WTC11 (cell line): ENCODE data around the gene JAGN1. TPM values are rescaled to one million over a fixed set of nuclear protein-coding genes. Genes with fewer than 3 reads are reported as not detected.
"Not testable (repeated sequence)": the region's sequence is repeated elsewhere in the genome, so short reads cannot be mapped to it uniquely, and the experiment has no call there.

Experiments used
- ATAC-seq: fragments of 200-7000 bp; cut with Tn5 transposase; 2 replicates; pipeline ENCODE4 v1.10.0; 2021; ENCODE audit warnings: mild to moderate bottlenecking, moderate library complexity
- CTCF ChIA-PET: fragments of 300-600 bp; sonication (Branson Sonifier 250); formaldehyde crosslinking; loops from one replicate; lab custom pipeline; 2021; ENCODE audit warnings: antibody characterized with exemption; lab: Charles Lee
- POLR2A ChIA-PET: fragments of 350-600 bp; sonication (Branson Sonifier 250); formaldehyde crosslinking; loops from one replicate; lab custom pipeline; 2021; ENCODE audit warnings: antibody characterized with exemption; lab: Charles Lee
- DNase-seq: peaks from one replicate; pipeline ENCODE4 v3.0.0; 2021; ENCODE audit warnings: low spot score
- H3K27ac Mint-ChIP-seq: 2 replicates; pipeline ENCODE4 v1.8.0; 2021; ENCODE audit warnings: mixed read lengths
- H3K27me3 Mint-ChIP-seq: 2 replicates; pipeline ENCODE4 v1.8.0; 2021; ENCODE audit warnings: low read depth, mild to moderate bottlenecking, moderate library complexity, mixed read lengths
- H3K36me3 Mint-ChIP-seq: 2 replicates; pipeline ENCODE4 v1.8.0; 2021; ENCODE audit warnings: mixed read lengths
- H3K4me1 Mint-ChIP-seq: 2 replicates; pipeline ENCODE4 v1.8.0; 2022; ENCODE audit warnings: mixed read lengths
- H3K4me3 Mint-ChIP-seq: 2 replicates; pipeline ENCODE4 v1.8.0; 2021; ENCODE audit warnings: mild to moderate bottlenecking, moderate library complexity, mixed read lengths
- H3K9me3 Mint-ChIP-seq: 2 replicates; pipeline ENCODE4 v1.8.0; 2021; ENCODE audit warnings: mixed read lengths
- ATF1 ChIP-seq: sonication (generic); formaldehyde crosslinking; IDR thresholded peaks from 2 replicates; pipeline ENCODE4 v1.8.1; 2023; ENCODE audit warnings: mild to moderate bottlenecking, moderate library complexity, missing genetic modification reagents
- JAZF1 ChIP-seq: fragments of 250-450 bp; sonication (Bioruptor Pico); IDR thresholded peaks from 2 replicates; pipeline ENCODE4 v1.9.0; 2021; ENCODE audit warnings: moderate library complexity, mild to moderate bottlenecking, inconsistent platforms
- NR2C2 ChIP-seq: sonication (generic); formaldehyde crosslinking; IDR thresholded peaks from 2 replicates; pipeline ENCODE4 v1.8.0; 2022; ENCODE audit warnings: mild to moderate bottlenecking, missing genetic modification reagents
- NR3C1 ChIP-seq: sonication (generic); formaldehyde crosslinking; conservative IDR thresholded peaks from 2 replicates; pipeline ENCODE4 v1.8.1; 2023; ENCODE audit warnings: low read depth, mild to moderate bottlenecking, missing genetic modification reagents
- TEAD1 ChIP-seq: sonication (generic); formaldehyde crosslinking; IDR thresholded peaks from 2 replicates; pipeline ENCODE4 v1.8.0; 2022; ENCODE audit warnings: mild to moderate bottlenecking, missing genetic modification reagents
- ZNF121 ChIP-seq: sonication (generic); formaldehyde crosslinking; IDR thresholded peaks from 2 replicates; pipeline ENCODE4 v1.8.0; 2023; ENCODE audit warnings: missing genetic modification reagents
- ZNF317 ChIP-seq: sonication (generic); formaldehyde crosslinking; IDR thresholded peaks from 2 replicates; pipeline ENCODE4 v1.8.1; 2023; ENCODE audit warnings: low read depth, mild to moderate bottlenecking, moderate library complexity, missing genetic modification reagents, borderline replicate concordance
- ZNF671 ChIP-seq: fragments of 250-450 bp; sonication (Bioruptor Pico); IDR thresholded peaks from 2 replicates; pipeline ENCODE4 v1.8.0; 2021; ENCODE audit warnings: mild to moderate bottlenecking
- total RNA-seq: library from RNA; stranded (reverse); gene quantifications from 3 replicates; pipeline ENCODE4 v1.2.3, GENCODE V29; 2021
- TF ChIP-seq, protein P1 (sequence below): sonication (generic); formaldehyde crosslinking; IDR thresholded peaks from 2 replicates; pipeline ENCODE4 v1.8.0; 2022; ENCODE audit warnings: mild to moderate bottlenecking, missing genetic modification reagents
- TF ChIP-seq, protein P2 (sequence below): fragments of 200-600 bp; IDR thresholded peaks from 2 replicates; pipeline ENCODE4 v1.8.0; 2022; ENCODE audit warnings: antibody characterized with exemption
- TF ChIP-seq, protein P3 (sequence below): sonication (generic); formaldehyde crosslinking; IDR thresholded peaks from 2 replicates; pipeline ENCODE4 v1.8.1; 2023; ENCODE audit warnings: mild to moderate bottlenecking, missing genetic modification reagents, borderline replicate concordance
- TF ChIP-seq, protein P4 (sequence below): fragments of 250-450 bp; sonication (Bioruptor Pico); IDR thresholded peaks from 2 replicates; pipeline ENCODE4 v1.9.0; 2021; ENCODE audit warnings: mild to moderate bottlenecking

Gene JAGN1
- total RNA-seq, 1 experiment from 2014 or later, result 25.6 TPM

DNA sequence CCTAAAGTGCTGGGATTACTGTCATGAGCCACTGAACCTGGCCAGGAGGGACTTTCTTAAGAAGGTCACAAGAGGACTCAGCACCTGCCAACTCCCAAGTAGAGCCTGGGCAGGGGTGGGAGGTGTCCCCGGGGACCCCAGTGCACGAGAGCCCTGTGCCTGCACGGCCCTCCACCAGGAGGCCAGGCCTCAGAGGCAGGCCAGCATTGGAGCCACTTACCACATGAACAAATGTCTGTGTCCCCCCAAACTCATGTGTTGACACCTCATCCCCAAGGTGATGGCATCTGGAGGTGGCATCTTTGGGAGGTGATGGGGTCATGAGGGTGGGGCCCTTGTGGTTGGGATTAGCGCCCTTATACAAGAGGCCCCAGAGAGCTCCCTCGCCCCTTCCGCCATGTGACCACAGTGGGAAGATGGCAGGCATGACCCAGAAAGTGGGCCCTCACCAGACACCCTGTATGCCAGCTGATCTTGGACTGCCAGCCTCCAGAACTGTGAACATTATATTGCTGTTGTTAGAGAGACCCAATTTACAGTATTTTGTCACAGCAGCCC lies 43.4 kb upstream of the JAGN1 start:
- H3K4me1 Mint-ChIP-seq, result peaks cover 9% of the 10 kb centered on the region
- DNase-seq (no peak), ATAC-seq (no peak)
- peaks cover 6% of the 10 kb centered on the region for H3K36me3 Mint-ChIP-seq
- H3K27me3 Mint-ChIP-seq, result no peaks in the 10 kb centered on the region
- no peak overlapping the region for H3K4me3 Mint-ChIP-seq
- H3K27ac Mint-ChIP-seq, result no peak overlapping the region
- TF ChIP-seq, protein P1, sequence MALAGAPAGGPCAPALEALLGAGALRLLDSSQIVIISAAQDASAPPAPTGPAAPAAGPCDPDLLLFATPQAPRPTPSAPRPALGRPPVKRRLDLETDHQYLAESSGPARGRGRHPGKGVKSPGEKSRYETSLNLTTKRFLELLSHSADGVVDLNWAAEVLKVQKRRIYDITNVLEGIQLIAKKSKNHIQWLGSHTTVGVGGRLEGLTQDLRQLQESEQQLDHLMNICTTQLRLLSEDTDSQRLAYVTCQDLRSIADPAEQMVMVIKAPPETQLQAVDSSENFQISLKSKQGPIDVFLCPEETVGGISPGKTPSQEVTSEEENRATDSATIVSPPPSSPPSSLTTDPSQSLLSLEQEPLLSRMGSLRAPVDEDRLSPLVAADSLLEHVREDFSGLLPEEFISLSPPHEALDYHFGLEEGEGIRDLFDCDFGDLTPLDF, result no peak
- TF ChIP-seq JAZF1 (CRISPR knock-in tag), result no peak
- TF ChIP-seq, protein P2, sequence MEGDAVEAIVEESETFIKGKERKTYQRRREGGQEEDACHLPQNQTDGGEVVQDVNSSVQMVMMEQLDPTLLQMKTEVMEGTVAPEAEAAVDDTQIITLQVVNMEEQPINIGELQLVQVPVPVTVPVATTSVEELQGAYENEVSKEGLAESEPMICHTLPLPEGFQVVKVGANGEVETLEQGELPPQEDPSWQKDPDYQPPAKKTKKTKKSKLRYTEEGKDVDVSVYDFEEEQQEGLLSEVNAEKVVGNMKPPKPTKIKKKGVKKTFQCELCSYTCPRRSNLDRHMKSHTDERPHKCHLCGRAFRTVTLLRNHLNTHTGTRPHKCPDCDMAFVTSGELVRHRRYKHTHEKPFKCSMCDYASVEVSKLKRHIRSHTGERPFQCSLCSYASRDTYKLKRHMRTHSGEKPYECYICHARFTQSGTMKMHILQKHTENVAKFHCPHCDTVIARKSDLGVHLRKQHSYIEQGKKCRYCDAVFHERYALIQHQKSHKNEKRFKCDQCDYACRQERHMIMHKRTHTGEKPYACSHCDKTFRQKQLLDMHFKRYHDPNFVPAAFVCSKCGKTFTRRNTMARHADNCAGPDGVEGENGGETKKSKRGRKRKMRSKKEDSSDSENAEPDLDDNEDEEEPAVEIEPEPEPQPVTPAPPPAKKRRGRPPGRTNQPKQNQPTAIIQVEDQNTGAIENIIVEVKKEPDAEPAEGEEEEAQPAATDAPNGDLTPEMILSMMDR, result no peak
- H3K9me3 Mint-ChIP-seq, result no peaks in the 10 kb centered on the region
- ChIA-PET POLR2A (no interaction called here), CTCF (interaction anchor here (0.8 to 1.3 kb wide), 2 partner anchors 11 to 86 kb away, joined by 3 to 4 read pairs; no protein-coding TSS in a partner anchor)

DNA sequence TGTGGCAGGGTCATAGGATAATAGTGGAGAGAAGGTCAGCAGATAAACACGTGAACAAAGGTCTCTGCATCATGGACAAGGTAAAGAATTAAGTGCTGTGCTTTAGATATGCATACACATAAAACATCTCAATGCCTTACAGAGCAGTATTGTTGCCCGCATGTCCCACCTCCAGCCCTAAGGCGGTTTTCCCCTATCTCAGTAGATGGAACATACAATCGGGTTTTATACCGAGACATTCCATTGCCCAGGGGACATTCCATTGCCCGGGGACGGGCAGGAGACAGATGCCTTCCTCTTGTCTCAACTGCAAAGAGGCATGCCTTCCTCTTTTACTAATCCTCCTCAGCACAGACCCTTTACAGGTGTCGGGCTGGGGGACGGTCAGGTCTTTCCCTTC lies 42.5 kb upstream of the JAGN1 start:
- H3K27ac Mint-ChIP-seq, POLR2A ChIA-PET, H3K4me3 Mint-ChIP-seq, H3K27me3 Mint-ChIP-seq, H3K4me1 Mint-ChIP-seq, H3K36me3 Mint-ChIP-seq, ATAC-seq, DNase-seq, H3K9me3 Mint-ChIP-seq: not testable (repeated sequence)
- CTCF ChIA-PET, result interaction anchor here (0.6 kb wide), 2 partner anchors 32 to 47 kb away, joined by 3 to 4 read pairs; partner anchors contain the start of gene CIDEC

DNA sequence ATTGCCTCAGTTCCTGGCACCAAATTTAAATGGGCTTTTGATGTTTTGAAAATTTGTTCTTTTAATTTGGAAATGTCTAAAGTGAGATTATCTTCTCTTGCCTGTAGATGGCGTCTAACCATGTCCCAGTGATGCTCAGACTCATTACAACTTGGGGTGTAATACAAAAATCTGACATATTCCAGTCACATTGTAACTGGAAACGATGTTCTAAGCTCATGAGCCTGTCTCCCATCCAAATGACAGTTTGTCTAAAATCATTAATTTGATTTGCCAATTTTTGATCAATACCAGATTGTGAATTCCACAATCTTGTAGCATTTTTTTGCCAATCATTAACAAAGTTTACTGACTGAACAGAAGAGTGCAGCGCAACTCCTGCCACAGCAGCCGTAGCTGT lies 41.5 kb upstream of the JAGN1 start:
- H3K27me3 Mint-ChIP-seq, DNase-seq, H3K4me3 Mint-ChIP-seq, POLR2A ChIA-PET, H3K9me3 Mint-ChIP-seq, H3K36me3 Mint-ChIP-seq, ATAC-seq, H3K27ac Mint-ChIP-seq, H3K4me1 Mint-ChIP-seq: not testable (repeated sequence)
- CTCF ChIA-PET, result interaction anchor here (0.6 kb wide), 1 partner anchor 31 kb away, joined by 3 read pairs; the partner anchor contains the start of gene CIDEC

DNA sequence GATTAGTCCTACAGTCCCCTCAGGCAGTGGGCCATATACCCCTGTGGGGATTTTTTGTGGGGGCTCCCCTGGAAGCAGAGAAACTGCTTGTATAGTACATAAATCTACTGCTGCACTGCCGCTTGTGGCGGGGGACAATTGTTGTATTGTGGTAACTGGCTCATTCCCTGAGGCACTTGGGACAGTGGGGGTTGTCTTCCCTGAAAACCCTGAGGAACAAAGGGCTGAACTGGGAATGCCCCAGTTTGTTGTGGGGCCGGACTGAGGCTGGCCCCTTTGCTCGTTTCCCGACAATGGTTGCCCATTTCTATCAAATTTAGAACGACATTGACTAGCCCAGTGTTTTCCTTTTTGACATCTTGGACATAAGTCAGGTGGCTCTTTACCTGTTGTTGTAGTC lies 39.0 kb upstream of the JAGN1 start:
- H3K36me3 Mint-ChIP-seq, H3K4me3 Mint-ChIP-seq, H3K4me1 Mint-ChIP-seq, H3K27me3 Mint-ChIP-seq, H3K9me3 Mint-ChIP-seq, POLR2A ChIA-PET, DNase-seq, H3K27ac Mint-ChIP-seq, CTCF ChIA-PET, ATAC-seq: not testable (repeated sequence)

DNA sequence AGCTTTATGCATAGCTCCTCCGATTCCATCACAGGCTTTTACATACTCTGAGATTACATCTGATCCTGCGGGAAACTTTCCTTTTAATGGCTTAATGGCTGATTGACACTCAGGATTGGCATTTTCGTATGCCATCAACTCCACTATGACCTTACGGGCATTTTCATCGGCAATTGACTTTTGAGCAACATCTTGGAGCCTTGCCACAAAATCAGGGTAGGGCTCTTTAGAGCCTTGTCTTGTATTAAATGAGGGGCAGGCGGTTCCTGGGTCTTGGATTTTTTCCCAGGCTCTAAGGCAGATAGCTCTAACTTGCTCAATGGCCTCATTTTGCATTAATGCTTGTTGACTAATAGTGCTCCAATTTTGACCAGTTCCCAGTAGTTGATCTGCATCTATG lies 38.5 kb upstream of the JAGN1 start:
- H3K27me3 Mint-ChIP-seq, DNase-seq, H3K4me1 Mint-ChIP-seq, CTCF ChIA-PET, ATAC-seq, H3K4me3 Mint-ChIP-seq, POLR2A ChIA-PET, H3K36me3 Mint-ChIP-seq, H3K9me3 Mint-ChIP-seq, H3K27ac Mint-ChIP-seq: not testable (repeated sequence)

DNA sequence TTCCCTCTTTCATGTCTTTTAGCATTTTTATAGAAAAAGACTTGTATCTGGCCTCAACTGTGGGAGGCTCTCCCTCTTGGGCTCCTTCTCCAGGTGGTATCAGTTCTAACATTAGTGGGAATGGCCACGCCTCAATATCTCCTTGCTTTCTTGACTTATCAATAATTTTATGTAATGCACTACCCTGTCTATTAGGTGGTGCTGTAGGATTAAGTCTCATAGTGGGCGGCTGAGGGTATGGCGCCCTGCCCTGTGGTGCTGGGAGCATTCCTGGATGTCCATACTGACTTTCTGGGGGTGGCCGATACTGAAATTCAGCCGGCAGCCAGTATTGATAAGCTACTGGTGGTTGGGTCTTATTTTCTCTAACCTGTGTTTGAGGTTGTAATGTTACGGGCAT lies 37.9 kb upstream of the JAGN1 start:
- H3K27me3 Mint-ChIP-seq, result no peaks in the 10 kb centered on the region; the same call in 1 of the 2 replicates
- no peak for DNase-seq
- no peak overlapping the region for H3K4me3 Mint-ChIP-seq
- no peak overlapping the region for H3K27ac Mint-ChIP-seq
- H3K9me3 Mint-ChIP-seq, result no peaks in the 10 kb centered on the region
- CTCF ChIA-PET, result interaction anchor here (0.8 kb wide), 1 partner anchor 26 kb away, joined by 3 read pairs; no protein-coding TSS in a partner anchor
- H3K4me1 Mint-ChIP-seq, result peaks cover 7% of the 10 kb centered on the region
- POLR2A ChIA-PET, result no interaction called here
- no peak for ATAC-seq
- H3K36me3 Mint-ChIP-seq, result no peaks in the 10 kb centered on the region
- TF ChIP-seq ATF1 (CRISPR knock-in tag) (no peak), NR2C2 (CRISPR knock-in tag) (no peak), NR3C1 (CRISPR knock-in tag) (no peak), ZNF121 (CRISPR knock-in tag) (no peak), TEAD1 (CRISPR knock-in tag) (no peak), ZNF317 (no peak), ZNF671 (CRISPR knock-in tag) (no peak)
- TF ChIP-seq, protein P3, sequence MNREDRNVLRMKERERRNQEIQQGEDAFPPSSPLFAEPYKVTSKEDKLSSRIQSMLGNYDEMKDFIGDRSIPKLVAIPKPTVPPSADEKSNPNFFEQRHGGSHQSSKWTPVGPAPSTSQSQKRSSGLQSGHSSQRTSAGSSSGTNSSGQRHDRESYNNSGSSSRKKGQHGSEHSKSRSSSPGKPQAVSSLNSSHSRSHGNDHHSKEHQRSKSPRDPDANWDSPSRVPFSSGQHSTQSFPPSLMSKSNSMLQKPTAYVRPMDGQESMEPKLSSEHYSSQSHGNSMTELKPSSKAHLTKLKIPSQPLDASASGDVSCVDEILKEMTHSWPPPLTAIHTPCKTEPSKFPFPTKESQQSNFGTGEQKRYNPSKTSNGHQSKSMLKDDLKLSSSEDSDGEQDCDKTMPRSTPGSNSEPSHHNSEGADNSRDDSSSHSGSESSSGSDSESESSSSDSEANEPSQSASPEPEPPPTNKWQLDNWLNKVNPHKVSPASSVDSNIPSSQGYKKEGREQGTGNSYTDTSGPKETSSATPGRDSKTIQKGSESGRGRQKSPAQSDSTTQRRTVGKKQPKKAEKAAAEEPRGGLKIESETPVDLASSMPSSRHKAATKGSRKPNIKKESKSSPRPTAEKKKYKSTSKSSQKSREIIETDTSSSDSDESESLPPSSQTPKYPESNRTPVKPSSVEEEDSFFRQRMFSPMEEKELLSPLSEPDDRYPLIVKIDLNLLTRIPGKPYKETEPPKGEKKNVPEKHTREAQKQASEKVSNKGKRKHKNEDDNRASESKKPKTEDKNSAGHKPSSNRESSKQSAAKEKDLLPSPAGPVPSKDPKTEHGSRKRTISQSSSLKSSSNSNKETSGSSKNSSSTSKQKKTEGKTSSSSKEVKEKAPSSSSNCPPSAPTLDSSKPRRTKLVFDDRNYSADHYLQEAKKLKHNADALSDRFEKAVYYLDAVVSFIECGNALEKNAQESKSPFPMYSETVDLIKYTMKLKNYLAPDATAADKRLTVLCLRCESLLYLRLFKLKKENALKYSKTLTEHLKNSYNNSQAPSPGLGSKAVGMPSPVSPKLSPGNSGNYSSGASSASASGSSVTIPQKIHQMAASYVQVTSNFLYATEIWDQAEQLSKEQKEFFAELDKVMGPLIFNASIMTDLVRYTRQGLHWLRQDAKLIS, result no peak
- TF ChIP-seq, protein P4, sequence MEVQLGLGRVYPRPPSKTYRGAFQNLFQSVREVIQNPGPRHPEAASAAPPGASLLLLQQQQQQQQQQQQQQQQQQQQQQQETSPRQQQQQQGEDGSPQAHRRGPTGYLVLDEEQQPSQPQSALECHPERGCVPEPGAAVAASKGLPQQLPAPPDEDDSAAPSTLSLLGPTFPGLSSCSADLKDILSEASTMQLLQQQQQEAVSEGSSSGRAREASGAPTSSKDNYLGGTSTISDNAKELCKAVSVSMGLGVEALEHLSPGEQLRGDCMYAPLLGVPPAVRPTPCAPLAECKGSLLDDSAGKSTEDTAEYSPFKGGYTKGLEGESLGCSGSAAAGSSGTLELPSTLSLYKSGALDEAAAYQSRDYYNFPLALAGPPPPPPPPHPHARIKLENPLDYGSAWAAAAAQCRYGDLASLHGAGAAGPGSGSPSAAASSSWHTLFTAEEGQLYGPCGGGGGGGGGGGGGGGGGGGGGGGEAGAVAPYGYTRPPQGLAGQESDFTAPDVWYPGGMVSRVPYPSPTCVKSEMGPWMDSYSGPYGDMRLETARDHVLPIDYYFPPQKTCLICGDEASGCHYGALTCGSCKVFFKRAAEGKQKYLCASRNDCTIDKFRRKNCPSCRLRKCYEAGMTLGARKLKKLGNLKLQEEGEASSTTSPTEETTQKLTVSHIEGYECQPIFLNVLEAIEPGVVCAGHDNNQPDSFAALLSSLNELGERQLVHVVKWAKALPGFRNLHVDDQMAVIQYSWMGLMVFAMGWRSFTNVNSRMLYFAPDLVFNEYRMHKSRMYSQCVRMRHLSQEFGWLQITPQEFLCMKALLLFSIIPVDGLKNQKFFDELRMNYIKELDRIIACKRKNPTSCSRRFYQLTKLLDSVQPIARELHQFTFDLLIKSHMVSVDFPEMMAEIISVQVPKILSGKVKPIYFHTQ (CRISPR knock-in tag), result no peak
